GM21360 (cell line): Measurements from ENCODE around the gene PLEKHN1.

ENCODE experiments used
- ATAC-seq: cut with Tn5 transposase; IDR thresholded peaks from one replicate; pipeline ENCODE4 v1.9.1; 2021; ENCODE audit warnings: mild to moderate bottlenecking, moderate library complexity; ENCODE audit not compliant: unreplicated experiment

Gene PLEKHN1

DNA sequence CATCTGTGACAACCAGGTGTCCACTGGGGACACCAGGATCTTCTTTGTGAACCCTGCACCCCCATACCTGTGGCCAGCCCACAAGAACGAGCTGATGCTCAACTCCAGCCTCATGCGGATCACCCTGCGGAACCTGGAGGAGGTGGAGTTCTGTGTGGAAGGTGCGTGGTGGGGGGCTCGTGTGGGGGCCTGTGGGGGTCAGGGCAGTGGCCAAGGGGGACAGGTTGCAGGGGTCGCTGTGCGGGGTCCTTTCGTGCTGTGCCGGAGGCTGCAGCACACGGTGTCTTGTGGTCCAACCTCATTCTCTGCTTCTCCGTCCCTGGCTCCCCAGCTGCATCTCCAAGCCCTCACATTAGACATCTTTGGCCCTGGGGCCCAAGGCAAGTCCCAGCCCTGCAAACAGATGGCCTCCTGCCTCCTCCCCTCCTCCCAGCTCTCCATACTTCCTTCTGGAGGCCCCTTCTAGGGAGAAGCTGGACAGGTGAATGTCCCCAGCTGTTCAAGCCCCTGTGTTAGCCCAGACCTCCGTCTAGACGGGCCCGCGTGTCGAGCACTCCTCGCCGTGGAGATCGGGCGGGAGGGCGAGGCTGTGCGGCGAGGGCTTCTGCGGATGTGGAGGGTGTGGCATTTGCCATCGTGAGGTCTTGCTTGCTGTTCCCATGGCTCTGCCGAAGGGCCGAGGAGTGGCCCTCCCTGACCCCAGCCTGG, 56.2 kb downstream of the PLEKHN1 start:
- ATAC-seq = no peak

DNA sequence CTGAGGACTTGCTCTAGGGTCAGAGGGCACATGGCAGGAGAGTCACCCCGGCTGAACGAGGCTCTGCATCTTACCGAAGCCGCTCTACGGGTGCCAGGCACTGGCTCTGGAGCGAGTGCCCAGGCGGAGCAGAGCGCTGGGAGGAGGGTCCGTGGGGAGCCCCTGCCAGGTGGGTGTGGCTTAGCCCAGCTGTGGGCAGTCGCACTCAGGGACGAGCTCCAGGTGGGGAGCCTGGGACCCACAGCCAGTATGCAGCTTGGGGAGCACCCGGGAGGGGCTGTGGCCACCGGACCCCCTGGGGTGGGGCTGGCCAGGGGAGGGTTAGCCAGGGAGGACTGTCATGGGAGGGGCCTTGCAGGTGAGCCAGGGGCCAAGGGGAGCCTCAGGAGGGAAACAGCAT, 57.4 kb downstream of the PLEKHN1 start:
- ATAC-seq = no peak

DNA sequence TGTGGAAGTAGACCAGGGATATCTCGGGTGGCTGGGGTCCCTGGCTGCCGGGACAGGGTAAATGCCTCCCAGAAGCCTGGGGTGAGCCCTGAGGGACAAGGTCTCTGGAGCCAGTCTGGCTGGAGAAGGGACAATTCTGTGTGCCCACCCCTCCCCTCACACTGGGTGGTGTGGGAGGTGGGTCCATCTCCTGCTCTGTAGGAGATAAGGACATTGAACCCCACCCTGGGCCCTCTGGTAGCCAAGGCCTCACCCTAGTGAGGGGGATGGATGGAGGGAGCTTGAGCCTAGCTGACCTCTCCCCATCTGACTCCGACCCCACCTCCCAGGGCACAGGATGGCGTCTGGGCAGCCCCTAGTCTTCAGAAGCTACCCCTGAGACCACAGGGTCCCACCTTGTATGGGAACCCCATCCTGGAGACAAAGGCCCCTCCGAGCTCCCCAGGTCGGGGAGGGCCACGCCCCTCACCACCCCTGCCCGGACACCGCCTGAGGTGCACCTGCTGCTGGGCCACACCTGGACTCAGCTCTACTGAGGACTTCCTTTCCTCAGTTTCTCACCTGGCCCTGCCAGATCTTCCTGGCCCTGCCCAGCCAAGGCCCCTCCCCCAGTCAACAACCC, 58.0 kb downstream of the PLEKHN1 start:
- no peak for ATAC-seq

DNA sequence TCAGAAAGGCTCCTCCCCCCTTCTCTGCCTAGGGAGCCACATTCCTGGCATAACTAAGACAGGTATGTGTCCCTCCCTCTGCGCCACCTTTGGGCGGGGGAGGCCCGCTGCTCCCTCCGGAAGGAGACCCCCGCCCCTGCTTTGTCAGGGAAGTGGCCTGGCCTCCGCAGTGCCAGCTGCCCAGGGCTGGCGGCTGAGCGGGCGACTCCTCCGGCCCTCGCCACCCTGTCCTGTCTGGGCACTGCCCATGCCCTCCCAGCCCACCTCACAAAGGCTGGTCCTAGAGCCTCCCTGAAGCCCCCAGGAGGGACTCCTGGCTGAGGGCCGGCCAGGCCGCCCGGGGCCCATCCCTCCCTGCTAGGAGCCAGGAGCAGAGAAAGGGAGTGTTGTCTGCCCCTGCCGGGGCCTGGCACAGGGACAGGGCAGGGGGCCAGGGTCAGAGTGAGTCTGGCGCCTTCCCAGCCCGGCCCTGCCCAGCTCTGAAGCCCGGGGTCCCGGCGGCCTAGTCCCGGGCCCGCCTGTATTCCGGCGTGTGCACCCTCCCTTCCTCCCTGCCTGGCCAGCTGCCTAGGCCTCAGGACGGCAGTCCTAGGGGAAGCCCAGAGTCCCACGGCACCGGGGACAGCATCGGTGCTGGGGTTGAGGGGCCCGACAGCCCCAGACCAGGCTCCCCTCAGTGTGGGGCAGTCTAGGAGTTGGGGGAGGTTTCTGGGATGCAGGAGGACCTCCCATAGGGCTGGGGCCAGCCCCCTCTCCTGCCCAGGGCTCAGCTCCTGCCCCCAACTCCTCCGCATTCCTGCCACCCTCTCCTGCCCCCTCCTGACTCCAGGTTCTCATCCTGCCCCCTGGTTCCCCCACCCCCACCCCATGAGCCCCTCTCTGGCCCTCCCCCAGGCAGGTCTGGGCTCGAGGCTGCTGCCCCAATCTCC, 58.8 kb downstream of the PLEKHN1 start:
- no peak for ATAC-seq
